Measurements from ENCODE around the gene CFL1.

CFL1 gene

GRCh38 chr11:65869643-65870306, 11.8 kb upstream of the CFL1 start:
- no peak for DNase-seq

DNA sequence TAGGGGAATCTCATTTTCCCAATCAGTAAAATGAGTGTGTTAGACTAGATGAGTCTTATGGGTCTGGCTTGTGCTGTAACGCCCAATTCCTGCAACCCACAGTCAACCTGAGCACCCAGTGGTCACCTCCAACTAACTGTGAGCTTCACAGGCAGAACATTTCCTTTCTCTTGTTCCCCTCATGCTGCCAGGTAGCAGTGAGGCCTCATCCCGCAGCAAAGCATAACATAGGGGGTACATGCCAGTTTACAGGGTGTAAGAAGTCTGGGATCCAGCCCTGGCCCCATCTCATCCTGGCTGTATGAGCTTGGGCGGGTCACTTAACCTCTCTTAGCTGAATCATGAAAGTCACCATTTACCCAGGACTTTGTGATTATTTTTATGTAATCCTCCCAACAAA, 10.9 kb upstream of the CFL1 start:
- no peak for DNase-seq

DNA sequence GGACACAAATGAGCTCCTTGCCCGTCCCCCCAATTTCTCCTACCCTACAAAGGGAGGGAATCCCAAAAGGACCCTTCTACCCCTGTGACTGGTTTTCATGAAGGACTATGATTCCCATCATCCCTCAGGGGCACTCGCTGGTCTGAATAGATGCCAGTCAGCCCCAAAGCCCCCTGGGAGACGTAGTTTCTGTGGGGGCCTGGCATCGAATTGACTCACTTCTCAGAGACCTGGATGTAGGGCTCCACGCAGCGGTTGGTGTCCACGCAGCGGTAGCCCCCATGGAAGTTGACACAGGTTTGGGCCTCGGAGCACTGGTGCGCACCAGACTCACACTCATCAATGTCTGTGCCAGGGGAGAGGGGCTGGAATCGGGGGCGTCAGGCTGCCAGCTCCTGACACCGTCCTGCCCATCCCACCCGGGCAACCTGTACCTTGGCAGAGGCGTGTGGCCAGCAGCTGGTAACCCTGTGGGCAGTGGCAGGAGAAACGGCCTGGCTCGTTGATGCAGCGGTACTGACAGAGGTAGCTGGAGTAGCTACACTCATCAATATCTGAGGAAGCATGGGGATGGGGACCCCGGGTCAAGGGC, 10.2 kb upstream of the CFL1 start:
- DNase-seq = no peak

GRCh38 chr11:65867284-65868071, 9.5 kb upstream of the CFL1 start:
- DNase-seq = no peak

- DNase-seq = no peak
Observed at GRCh38 chr11:65866509-65867283, 8.7 kb upstream of the CFL1 start.

DNA sequence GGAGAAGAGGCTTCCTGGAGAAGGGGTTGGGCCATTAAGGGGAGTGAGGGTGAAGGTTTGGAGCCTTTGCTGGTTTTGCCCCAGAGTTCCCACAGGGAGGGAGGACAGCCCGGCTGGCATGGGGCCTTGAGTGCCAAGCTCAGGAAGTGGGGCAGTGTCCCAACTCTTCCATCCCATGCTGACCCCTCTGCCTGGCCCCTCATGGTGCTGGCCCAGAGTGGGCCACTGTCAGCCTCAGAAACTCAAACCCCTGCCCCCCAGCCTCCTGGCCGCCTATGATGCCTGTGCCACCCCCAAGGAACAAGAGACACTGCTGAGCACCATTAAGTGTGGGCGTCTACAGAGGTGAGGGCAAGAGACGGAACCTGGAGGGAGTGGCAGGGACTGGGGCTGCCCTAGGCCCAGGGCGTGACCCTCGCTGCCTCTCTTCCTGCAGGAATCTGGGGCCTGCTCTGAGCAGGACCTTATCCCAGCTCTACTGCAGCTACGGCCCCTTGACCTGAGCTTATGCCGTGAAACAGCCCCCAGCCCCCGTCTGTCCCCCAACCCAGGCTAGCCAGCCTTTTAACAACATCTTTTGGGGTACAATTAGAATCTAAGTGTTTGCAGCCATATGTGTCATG, 7.7 kb upstream of the CFL1 start:
- DNase-seq = no peak

- no peak for DNase-seq
Observed at GRCh38 chr11:65864706-65865471, 6.9 kb upstream of the CFL1 start.

DNA sequence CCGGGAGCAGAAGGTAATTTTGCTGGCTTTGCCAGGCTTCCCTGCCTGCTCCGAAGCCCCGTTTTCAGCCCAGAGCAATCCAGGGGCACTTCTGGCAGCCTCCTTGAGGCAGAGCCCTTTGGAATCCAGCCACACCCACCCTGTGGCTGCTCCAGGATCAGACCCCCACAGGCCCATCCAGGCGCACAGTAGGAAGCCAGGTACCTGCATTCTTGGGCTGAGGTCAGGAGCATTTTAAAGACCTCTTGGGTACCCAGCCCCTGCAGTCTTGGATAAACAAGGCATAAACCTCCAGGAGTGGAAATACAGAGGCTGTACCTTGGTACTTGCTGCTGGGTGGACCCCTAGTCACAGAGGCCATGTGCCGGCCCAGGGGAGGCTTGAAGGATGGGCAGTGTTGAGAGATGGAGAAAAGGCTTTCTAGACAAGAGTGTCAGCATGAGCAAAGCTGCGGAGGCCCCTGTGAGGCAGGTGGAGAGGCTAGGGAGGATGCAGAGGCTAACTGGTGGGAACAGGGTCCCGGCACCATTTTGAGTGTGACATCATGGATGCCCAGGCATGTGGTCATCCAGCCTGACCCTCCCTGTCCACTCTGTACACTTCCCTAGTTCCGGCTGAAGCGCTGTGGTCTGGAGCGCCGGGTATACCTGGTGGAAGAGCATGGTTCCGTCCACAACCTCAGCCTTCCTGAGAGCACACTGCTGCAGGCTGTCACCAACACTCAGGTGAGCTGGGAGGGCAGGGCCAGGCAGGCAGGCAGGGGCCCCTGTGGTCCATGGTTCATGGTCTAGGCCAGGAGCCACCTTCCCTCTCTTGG, 6.1 kb upstream of the CFL1 start:
- no peak for DNase-seq

DNA sequence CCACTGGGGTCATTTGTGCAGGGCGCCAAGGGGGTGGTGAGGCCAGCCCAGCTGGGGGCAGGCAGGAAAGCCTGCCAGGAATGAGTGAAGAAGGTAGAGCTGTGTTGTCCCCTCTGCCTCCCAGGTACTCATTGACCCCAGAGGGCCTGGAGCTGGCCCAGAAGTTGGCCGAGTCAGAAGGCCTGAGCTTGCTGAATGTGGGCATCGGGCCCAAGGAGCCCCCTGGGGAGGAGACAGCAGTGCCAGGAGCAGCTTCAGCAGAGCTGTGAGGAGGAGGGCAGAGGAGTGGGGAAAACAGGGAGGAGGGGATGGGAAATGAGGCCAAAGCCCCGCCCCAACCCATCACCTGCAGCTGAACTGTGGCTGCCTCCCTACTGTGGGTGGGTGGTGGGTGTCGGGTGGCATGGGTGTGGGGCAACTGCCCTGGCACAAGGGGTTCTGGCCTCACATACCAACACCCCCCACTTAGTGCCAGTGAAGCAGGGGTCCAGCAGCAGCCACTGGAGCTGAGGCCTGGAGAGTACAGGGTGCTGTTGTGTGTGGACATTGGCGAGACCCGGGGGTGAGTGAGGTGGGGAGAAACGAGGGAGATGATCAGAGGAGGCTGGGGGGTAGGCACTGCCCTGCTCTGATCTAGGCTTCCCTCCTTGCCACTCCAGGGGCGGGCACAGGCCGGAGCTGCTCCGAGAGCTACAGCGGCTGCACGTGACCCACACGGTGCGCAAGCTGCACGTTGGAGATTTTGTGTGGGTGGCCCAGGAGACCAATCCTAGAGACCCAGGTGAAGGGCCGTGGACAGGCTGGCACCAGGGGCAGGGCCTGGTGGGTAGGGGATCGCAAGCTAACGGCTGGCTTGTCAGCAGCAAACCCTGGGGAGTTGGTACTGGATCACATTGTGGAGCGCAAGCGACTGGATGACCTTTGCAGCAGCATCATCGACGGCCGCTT, 5.2 kb upstream of the CFL1 start:
- no peak for DNase-seq

DNA sequence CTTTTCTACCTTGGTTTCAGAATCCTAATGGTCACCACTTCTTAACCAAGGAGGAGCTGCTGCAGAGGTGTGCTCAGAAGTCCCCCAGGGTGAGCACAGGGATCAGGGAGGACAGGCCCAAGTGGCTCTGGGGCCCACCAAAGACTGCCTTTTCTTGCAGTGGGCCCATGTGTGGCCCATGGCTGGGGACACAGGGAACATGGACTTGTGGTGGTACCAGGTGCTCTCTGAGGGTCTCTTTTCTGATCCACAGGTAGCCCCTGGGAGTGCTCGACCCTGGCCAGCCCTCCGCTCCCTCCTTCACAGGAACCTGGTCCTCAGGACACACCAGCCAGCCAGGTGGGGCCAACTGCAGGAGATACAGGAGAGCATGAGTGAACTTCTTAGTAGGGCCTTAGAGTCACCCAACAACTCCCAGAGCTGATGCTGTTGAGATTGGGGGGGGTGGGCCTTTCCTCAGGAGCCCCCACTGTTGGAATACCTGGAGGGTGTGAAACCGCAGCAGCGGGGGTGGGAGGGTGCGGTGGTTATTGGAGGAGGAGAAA, 4.3 kb upstream of the CFL1 start:
- no peak for DNase-seq

DNA sequence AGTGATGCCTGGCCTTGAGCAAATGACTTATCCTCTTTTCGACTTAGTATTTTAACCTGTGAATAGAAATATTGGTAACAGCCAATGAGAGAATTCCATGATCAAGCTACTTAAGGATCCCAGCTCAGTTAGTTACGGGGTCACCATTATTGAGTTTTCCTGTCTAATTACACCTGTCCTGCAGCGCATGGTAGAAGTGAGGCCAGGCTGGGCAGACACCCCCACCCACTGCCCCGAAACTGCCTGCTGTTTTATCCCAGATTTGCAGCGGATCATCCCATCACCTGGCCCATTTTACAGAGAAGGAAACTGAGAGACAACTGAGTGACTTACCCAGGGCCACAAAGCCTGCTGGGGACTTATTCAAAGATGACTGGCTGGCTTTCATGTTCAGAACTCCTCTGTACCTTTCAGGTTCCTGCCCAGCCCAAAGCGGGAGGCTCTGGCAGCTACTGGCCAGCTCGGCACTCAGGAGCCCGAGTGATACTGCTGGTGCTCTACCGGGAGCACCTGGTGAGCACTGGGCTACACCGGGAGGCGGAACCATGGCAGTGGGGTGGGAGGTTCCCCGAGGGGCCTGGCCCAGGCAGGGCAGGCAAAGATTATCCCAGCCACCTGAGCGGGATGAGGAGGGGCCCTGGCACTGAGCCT, 3.7 kb upstream of the CFL1 start:
- no peak for DNase-seq

GRCh38 chr11:65861165-65861505, 3.2 kb upstream of the CFL1 start:
- no peak for DNase-seq

GRCh38 chr11:65860278-65861164, 2.5 kb upstream of the CFL1 start, which contains the start of gene MUS81:
MUS81 (plus strand) TSS chr11:65860433; CDS start chr11:65860754, 321 bp downstream.
- DNase-seq = peak; percentile 93

DNA sequence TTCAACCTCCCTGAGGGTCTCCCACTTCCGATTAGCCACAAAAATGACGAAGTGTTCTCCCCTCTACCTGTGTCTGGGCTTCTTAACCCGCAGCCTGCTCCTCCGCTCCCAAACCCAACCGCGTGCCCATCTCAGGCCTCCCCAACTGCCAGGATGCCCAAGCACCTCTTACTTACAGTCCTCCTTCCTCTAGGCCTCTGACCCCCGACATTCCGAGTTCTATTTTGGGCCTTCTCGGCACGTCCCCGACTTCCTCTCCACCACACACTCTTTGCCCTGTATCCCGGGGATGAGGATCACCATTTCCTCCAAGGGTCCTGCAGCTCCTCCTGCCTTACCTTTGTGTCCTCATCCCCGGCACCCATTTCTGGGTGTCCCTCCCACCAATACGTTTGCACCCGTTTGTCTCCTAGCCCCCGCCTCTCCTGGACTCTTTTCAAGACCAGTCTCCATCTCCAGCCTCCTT, 1.9 kb upstream of the CFL1 start:
- no peak for DNase-seq

- peak; percentile 96 for DNase-seq
Observed at GRCh38 chr11:65859095-65859811, 1.3 kb upstream of the CFL1 start.

DNA sequence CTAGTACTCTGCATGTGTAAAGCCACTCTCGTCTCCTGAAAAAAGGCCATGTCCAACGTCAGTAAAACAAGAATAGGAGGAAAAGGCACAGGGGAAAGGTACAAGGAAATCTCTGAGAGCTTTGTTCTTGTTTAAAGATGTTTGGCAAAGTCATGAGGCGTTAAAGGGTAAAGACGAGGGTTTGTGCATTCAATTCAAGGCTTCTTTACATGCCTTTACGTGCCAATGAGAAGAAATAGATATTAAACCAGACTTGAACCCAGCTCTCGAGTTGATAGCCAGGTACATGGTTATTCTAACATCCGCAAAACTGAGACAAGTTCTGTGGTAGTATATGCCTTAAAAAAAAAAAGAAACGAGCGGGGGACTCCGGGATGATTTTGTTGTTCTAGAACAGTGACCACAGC, 704 bp upstream of the CFL1 start:
- no peak for DNase-seq

GRCh38 chr11:65857500-65857852, 504 bp downstream of the CFL1 start:
- DNase-seq = peak; percentile 56
